GM18909 (cell line): ENCODE results near the gene MLEC.
A peak's percentile ranks its signal among the peaks of the same experiment; 100 is the strongest.

Experiments
- ATAC-seq: cut with Tn5 transposase; IDR thresholded peaks from one replicate; pipeline ENCODE4 v1.9.1; 2021; ENCODE audit warnings: mild to moderate bottlenecking; ENCODE audit not compliant: unreplicated experiment, poor library complexity

MLEC gene

GRCh38 chr12:120686690-120687577 is at the start of gene MLEC:
MLEC (plus strand) TSS chr12:120687149; CDS start chr12:120687297, 148 bp downstream.
- peak; percentile 78 for ATAC-seq

DNA sequence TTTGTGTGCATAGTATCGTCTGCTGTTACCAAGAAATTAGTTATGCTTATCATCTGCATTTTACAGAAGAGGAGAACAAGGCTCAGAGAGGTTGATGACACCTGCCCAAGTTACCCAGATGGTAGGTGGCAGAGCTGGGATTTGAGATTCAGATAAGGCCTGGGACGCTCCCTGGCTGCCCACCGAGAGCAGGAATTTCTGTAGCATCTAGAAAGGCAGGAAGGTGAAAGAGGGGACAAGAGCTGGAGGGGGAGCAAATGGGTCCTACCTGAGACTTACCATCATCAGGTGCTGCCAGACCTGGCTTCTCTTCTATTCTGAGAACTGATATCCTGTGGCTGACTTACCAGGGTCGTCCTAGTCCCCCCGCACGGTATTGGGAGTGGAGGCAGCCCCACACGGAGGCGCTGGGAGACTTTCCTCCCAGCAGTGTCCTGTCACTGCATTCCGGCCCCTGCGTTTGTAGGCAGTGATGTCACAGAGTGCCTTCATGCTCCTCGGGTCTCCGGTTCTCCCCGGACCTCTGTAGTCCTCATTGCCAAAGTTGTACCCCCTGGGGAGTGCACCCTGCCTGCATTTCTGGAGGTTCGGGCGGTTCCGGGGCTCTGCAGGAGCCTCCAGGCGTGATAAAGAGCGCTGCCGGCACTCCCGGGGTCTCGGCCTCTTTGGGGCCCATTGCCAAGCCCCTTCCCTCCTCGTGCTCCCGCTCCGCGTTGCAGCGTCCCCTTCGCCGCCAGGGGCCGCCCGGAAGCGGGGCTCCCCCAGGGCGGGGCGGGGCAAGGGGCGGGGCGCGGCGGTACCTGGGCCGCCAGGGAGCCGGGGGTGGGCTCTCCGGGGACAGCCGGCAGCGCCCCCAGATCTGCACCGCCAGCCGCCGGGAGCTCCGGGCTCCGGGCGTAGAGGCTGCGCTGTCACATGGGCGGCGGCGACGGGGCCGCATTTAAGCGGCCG is 46.9 kb upstream of the MLEC start, which contains the start of gene CABP1:
TSS of gene CABP1 (plus strand) at position 856 of the 951 bp plus-strand sequence. CDS start at position 916, 60 bp downstream.
- ATAC-seq: peak; percentile 67

DNA sequence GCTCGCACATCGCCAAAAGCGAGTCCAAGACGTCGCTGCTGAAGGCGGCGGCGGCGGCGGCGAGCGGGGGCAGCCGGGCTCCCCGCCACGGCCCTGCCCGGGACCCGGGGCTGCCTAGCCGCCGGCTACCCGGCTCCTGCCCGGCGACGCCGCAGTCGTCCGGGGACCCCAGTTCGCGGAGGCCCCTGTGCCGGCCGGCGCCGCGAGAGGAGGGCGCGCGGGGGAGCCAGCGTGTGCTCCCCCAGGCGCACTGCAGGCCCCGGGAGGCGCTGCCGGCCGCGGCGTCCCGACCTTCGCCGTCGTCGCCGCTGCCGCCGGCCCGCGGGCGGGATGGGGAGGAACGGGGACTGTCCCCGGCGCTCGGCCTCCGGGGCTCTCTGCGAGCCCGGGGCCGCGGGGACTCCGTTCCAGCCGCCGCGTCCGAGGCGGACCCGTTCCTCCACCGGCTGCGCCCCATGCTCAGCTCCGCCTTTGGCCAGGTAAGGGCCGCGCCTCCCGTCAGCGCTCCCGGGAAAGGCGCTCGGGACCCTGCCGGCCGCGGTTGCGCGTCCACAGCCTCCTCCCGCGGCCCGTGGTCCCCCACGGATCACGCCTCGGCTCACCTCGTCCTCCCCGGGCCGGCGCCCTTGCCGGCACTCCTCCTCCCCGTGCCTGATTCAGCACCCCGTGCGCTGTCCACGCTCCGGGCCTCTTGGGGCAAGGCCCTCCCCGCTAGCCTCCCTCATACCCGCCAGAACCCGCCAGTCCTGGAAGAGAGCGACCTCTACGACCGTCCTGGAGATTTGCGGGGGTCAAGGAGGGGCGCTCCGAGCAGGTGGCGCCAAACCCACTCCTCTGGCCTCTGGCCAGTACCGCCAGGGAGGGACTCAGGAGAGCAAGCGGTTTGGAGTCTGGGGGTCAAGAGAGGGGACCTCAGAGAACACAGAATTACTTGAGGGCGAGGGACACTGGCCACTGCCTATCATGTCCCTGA is 45.8 kb upstream of the MLEC start:
- ATAC-seq: peak; percentile 45

GRCh38 chr12:120642121-120642520 is 44.8 kb upstream of the MLEC start:
- ATAC-seq: no peak

DNA sequence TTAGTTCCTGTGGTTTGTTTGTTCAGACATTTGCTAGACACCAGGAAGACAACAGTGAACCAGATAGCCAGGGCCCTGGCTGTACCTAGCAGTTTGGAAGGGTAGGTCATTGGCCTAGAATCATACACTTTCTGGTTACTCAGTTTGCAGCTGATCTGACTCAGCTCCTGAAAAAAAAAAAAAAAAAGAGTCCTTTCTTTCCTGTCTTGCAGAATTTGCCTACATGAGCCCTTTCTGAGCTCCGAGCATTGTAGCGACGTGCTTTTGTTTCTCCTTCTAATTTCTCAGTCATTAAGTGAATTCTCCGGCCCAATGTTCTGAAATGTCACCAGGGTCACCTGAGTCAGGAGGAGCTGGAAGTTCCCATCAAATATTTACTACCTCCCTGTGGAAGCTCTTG is 44.1 kb upstream of the MLEC start:
- ATAC-seq: no peak

DNA sequence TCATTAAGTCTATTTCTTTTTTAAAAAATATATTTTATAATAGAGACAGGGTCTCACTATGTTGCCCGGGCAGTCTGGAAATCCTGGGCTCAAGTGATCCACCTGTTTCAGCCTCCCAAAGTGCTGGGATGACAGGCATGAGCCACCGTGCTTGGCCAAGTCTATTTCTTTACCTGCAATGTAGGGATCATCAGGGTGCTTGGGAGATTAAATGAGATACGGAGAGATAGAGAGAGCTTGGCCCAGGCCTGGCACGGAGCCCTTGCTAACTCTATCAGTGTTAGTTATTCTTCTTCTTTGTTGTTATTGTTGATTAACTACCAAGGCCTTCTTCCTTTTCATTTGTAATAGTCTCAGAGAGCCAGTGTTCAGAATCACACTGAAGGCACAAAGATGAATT is 43.4 kb upstream of the MLEC start:
- ATAC-seq: no peak

- no peak for ATAC-seq
Observed at GRCh38 chr12:120646044-120646443, 40.9 kb upstream of the MLEC start.

DNA sequence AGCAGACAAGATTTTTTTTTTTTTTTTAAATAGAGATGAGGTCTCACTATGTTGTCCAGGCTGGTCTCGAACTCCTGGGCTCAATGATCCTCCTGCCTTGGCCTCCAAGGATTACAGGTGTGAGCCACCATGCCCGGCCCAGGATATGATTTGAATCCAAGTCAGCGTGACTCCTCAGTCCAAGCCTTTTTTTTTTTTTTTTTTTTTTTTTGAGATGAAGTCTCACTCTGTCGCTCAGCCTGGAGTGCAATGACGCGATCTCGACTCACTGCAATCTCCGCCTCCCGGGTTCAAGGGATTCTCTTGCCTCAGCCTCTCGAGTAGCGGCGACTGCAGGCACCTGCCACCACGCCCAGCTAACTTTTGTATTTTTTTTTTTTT is 39.6 kb upstream of the MLEC start:
- no peak for ATAC-seq

- ATAC-seq: no peak
Observed at GRCh38 chr12:120649442-120650232, 37.3 kb upstream of the MLEC start.

GRCh38 chr12:120650233-120650690 is 36.7 kb upstream of the MLEC start:
- ATAC-seq: no peak

- no peak for ATAC-seq
Observed at GRCh38 chr12:120651821-120652220, 35.1 kb upstream of the MLEC start.

DNA sequence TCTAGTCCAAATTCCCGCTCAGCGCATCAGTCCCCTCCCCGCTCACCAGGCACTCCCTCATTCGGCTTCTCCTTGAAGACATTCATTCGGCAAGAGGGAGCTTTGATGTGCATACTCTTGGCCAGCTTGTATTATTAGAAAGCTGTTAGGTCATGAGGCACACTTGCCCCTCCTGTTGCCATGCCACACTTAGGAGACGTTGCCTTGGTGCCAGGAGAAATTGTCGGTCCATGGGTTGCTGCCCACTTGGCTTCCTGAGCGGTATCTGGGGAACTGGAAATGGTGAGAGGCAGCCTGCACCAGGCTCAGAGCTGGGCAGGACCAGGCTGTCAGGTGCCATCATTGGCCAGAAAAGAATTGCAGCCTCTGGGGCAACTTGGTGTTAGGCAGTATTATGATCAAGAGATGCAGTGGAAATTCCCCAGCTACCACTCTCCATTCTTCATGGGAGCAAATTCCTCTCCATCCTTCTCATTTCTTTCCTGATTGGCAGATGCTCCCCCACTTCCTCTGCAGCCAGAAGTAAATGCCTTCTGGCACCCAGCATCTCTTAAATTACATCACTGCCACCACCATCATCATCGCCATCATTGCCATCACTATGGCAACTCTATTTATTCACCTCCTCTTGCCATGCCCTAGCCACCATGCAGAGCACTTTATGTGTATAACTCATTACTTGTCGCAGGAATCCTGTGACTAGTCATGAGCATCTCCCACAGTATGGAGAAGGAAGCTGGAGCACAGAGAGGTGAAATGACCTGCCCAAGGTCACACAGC is 34.1 kb upstream of the MLEC start:
- no peak for ATAC-seq

- no peak for ATAC-seq
Observed at GRCh38 chr12:120653611-120654010, 33.3 kb upstream of the MLEC start.

DNA sequence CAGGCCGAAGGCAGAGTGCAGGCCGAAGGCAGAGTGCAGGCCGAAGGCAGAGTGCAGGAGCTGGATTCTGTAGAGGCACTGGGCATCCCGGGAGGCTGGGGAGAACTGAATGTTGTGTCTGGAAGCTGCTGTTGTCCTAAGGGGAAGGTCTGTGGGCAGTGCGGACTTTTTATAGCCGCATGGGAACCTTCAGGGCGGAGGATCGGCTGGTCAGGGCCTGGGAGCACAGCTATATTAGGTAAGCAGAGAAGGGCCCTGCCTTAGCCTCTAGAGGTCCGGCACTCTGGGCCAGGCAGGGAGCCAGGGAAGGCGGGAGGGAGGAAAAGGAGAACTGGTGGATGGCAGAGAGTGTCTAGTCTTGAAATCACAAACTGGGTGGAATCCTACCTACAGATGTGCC is 32.3 kb upstream of the MLEC start:
- ATAC-seq: no peak

GRCh38 chr12:120656008-120656407 is 30.9 kb upstream of the MLEC start:
- ATAC-seq: no peak

DNA sequence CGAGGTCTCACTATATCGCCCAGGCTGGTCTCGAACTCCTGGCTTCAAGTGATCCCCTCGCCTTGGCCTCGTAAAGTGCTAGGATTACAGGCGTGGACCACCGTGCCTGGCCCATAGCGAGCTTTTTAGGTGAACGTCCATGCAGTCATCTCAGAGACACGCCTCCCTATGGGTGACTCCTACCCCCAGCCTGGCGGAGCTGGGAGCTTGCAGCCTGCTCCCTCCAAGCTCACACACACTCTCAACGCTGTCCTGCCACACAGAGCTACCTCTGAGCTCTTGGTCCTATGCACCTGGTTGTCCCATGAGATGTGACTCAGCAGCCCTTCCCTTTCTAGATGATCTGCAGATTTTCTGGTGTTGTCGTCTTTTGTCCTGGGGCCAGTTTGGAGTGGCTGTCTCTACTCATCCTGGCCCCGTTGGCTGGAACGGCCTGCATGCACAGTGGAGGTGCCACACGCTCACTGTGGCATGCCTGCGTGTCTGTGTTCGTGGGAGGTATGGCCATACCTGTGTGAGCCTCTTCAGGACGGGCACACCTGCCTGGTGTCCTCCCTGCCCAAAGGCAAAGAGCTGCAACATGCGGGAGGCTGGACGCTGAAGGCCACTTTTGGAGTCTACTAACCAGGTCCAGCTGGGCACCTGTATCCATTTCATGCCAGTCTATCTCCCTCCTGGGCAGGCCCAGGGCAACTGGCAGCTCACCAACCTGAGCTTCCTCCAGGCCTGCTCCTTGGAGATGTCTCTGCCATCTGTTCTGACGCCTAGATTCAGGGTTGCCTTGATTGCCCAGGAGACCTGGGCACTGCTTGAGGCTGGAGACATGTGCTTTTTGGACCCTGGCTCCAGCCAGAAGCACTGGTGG is 28.4 kb upstream of the MLEC start:
- no peak for ATAC-seq

- no peak for ATAC-seq
Observed at GRCh38 chr12:120659151-120659525, 27.8 kb upstream of the MLEC start.
